ENCODE data around the gene TNFSF13. TPM values are rescaled to one million over a fixed set of nuclear protein-coding genes. Genes with fewer than 3 reads are reported as not detected.
A peak's percentile ranks its signal among the peaks of the same experiment; 100 is the strongest.
"Not testable (repeated sequence)": the region's sequence is repeated elsewhere in the genome, so short reads cannot be mapped to it uniquely, and the experiment has no call there.

The TNFSF13 gene
- polyA plus RNA-seq, 1 donor from 2014 or later: 5.1 TPM

GRCh38 chr17:7588553-7589203 lies 30.1 kb downstream of the TNFSF13 start:
- Mint-ChIP-seq H3K27me3 (no peaks in the 10 kb centered on the region), H3K4me1 (peaks cover 4 to 13% (median 6%) of the 10 kb centered on the region in 3 donors), H3K9me3 (no peaks in the 10 kb centered on the region), H3K36me3 (peaks cover 3% of the 10 kb centered on the region), H3K27ac (peak overlapping the region in 1 of 3 donors; percentile 62), H3K4me3 (peak overlapping the region in 1 of 4 donors; percentile 61)

- Mint-ChIP-seq H3K4me1 (peaks cover 0 to 12% (median 5%) of the 10 kb centered on the region in 3 donors), H3K27me3 (no peaks in the 10 kb centered on the region), H3K4me3 (peak overlapping the region in 1 of 4 donors; percentile 17), H3K27ac (peak overlapping the region in 1 of 3 donors; percentile 62), H3K36me3 (peaks cover 3% of the 10 kb centered on the region), H3K9me3 (no peaks in the 10 kb centered on the region)
These were observed 30.8 kb downstream of the TNFSF13 start for GRCh38 chr17:7589204-7589868.

GRCh38 chr17:7589891-7590691 lies 31.5 kb downstream of the TNFSF13 start, which contains the start of gene SOX15:
Gene SOX15, minus strand, starts transcription at chr17:7590094. Its CDS starts 418 bp downstream, at chr17:7589676.
- Mint-ChIP-seq H3K4me1 (peaks cover 0 to 7% (median 1%) of the 10 kb centered on the region in 3 donors), H3K36me3 (peaks cover 2% of the 10 kb centered on the region), H3K9me3 (no peaks in the 10 kb centered on the region), H3K27ac (peak within 1 kb of the TSS in 1 of 3 donors; percentile 62), H3K4me3 (peak within 1 kb of the TSS in 1 of 4 donors; percentile 17), H3K27me3 (no peaks in the 10 kb centered on the region)

GRCh38 chr17:7590743-7591142 lies 32.2 kb downstream of the TNFSF13 start:
- Mint-ChIP-seq H3K4me3 (no peak overlapping the region), H3K27ac (no peak overlapping the region), H3K36me3 (peaks cover 2% of the 10 kb centered on the region)

GRCh38 chr17:7591596-7591995 lies 33.0 kb downstream of the TNFSF13 start:
- Mint-ChIP-seq H3K4me3 (no peak overlapping the region), H3K27me3 (no peaks in the 10 kb centered on the region), H3K9me3 (no peaks in the 10 kb centered on the region), H3K27ac (no peak overlapping the region), H3K36me3 (peaks cover 2% of the 10 kb centered on the region), H3K4me1 (peaks cover 0 to 4% (median 0%) of the 10 kb centered on the region in 3 donors)

More at GRCh38 chr17:7590743-7591142, 32.2 kb downstream of the TNFSF13 start:
- Mint-ChIP-seq H3K9me3 (no peaks in the 10 kb centered on the region), H3K4me1 (peaks cover 0 to 5% (median 0%) of the 10 kb centered on the region in 3 donors), H3K27me3 (no peaks in the 10 kb centered on the region)

GRCh38 chr17:7592422-7593021 lies 34.0 kb downstream of the TNFSF13 start:
- H3K4me3 Mint-ChIP-seq: no peak overlapping the region
- no peaks in the 10 kb centered on the region for H3K27me3 Mint-ChIP-seq
- H3K9me3 Mint-ChIP-seq: no peaks in the 10 kb centered on the region
- H3K4me1 Mint-ChIP-seq: peaks cover 0 to 4% (median 0%) of the 10 kb centered on the region in 3 donors
- H3K27ac Mint-ChIP-seq: no peak overlapping the region
- H3K36me3 Mint-ChIP-seq: peaks cover under 1% of the 10 kb centered on the region

GRCh38 chr17:7593296-7593695 lies 34.7 kb downstream of the TNFSF13 start:
- Mint-ChIP-seq H3K36me3 (no peaks in the 10 kb centered on the region), H3K4me1 (peaks cover 0 to 5% (median 0%) of the 10 kb centered on the region in 3 donors), H3K9me3 (no peaks in the 10 kb centered on the region), H3K27ac (peak overlapping the region in 1 of 3 donors; percentile 29), H3K4me3 (no peak overlapping the region), H3K27me3 (no peaks in the 10 kb centered on the region)

- not testable (repeated sequence) for H3K4me1 Mint-ChIP-seq, H3K27me3 Mint-ChIP-seq, H3K36me3 Mint-ChIP-seq, H3K9me3 Mint-ChIP-seq, H3K27ac Mint-ChIP-seq, H3K4me3 Mint-ChIP-seq
These were observed 39.0 kb downstream of the TNFSF13 start for GRCh38 chr17:7597561-7597960.

- peaks cover 2% of the 10 kb centered on the region for H3K36me3 Mint-ChIP-seq
These were observed 47.7 kb downstream of the TNFSF13 start for GRCh38 chr17:7606280-7606679.

GRCh38 chr17:7610641-7611040 lies 52.1 kb downstream of the TNFSF13 start:
- H3K27me3 Mint-ChIP-seq: no peaks in the 10 kb centered on the region

More at GRCh38 chr17:7606280-7606679, 47.7 kb downstream of the TNFSF13 start:
- Mint-ChIP-seq H3K27ac (no peak overlapping the region), H3K27me3 (no peaks in the 10 kb centered on the region), H3K4me3 (no peak overlapping the region), H3K9me3 (no peaks in the 10 kb centered on the region), H3K4me1 (peaks cover 6 to 8% (median 8%) of the 10 kb centered on the region in 3 donors)

More at GRCh38 chr17:7610641-7611040, 52.1 kb downstream of the TNFSF13 start:
- Mint-ChIP-seq H3K27ac (no peak overlapping the region), H3K4me3 (peak overlapping the region in 2 of 4 donors; percentile 74 to 84), H3K4me1 (peaks cover 26 to 28% (median 27%) of the 10 kb centered on the region in 3 donors), H3K9me3 (no peaks in the 10 kb centered on the region), H3K36me3 (no peaks in the 10 kb centered on the region)

Other genes starting within 250 kb of the TNFSF13 start
- 128 TPM for gene GPS2, start 243.4 kb upstream of the TNFSF13 start, polyA plus RNA-seq
- 1.7 TPM for gene NEURL4, start 229.4 kb upstream of the TNFSF13 start, polyA plus RNA-seq
- 251 TPM for gene ACAP1, start 222.2 kb upstream of the TNFSF13 start, polyA plus RNA-seq
- gene KCTD11, start 206.6 kb upstream of the TNFSF13 start, polyA plus RNA-seq: 6.8 TPM
- not detected for gene TMEM95, start 203.6 kb upstream of the TNFSF13 start, polyA plus RNA-seq
- 4.4 TPM for gene TNK1, start 177.7 kb upstream of the TNFSF13 start, polyA plus RNA-seq
- gene PLSCR3, start 164.2 kb upstream of the TNFSF13 start, polyA plus RNA-seq: 113 TPM
- gene TMEM256, start 154.7 kb upstream of the TNFSF13 start, polyA plus RNA-seq: 84.7 TPM
- not detected for gene NLGN2, start 150.9 kb upstream of the TNFSF13 start, polyA plus RNA-seq
- gene SPEM1, start 138.4 kb upstream of the TNFSF13 start, polyA plus RNA-seq: not detected
- not detected for gene SPEM2, start 133.1 kb upstream of the TNFSF13 start, polyA plus RNA-seq
- not detected for gene SPEM3, start 129.9 kb upstream of the TNFSF13 start, polyA plus RNA-seq
- 25.5 TPM for gene TMEM102, start 123.3 kb upstream of the TNFSF13 start, polyA plus RNA-seq
- gene FGF11, start 119.2 kb upstream of the TNFSF13 start, polyA plus RNA-seq: not detected
- 13.8 TPM for gene CHRNB1, start 113.7 kb upstream of the TNFSF13 start, polyA plus RNA-seq
- 15.9 TPM for gene ZBTB4, start 79.1 kb upstream of the TNFSF13 start, polyA plus RNA-seq
- not detected for gene SLC35G6, start 77.3 kb upstream of the TNFSF13 start, polyA plus RNA-seq
- gene POLR2A, start 74.4 kb upstream of the TNFSF13 start, polyA plus RNA-seq: 55.7 TPM
- gene TNFSF12, start 9.7 kb upstream of the TNFSF13 start, polyA plus RNA-seq: 45.1 TPM
- gene SENP3, start 3.2 kb downstream of the TNFSF13 start, polyA plus RNA-seq: 19.0 TPM
- gene CD68, start 20.9 kb downstream of the TNFSF13 start, polyA plus RNA-seq: 26.9 TPM
- gene MPDU1, start 25.1 kb downstream of the TNFSF13 start, polyA plus RNA-seq: 37.9 TPM
- not detected for gene SOX15, start 31.3 kb downstream of the TNFSF13 start, polyA plus RNA-seq
- gene FXR2, start 56.1 kb downstream of the TNFSF13 start, polyA plus RNA-seq: 20.0 TPM
- 37.7 TPM for gene SAT2, start 69.1 kb downstream of the TNFSF13 start, polyA plus RNA-seq
- not detected for gene SHBG, start 71.4 kb downstream of the TNFSF13 start, polyA plus RNA-seq
- gene ATP1B2, start 92.2 kb downstream of the TNFSF13 start, polyA plus RNA-seq: not detected
- gene TP53, start 128.7 kb downstream of the TNFSF13 start, polyA plus RNA-seq: 55.0 TPM
- gene WRAP53, start 129.7 kb downstream of the TNFSF13 start, polyA plus RNA-seq: 15.3 TPM
- not detected for gene EFNB3, start 146.5 kb downstream of the TNFSF13 start, polyA plus RNA-seq
- gene DNAH2, start 159.0 kb downstream of the TNFSF13 start, polyA plus RNA-seq: not detected